OCI-LY1 (cell line): ENCODE results near the gene SYK.

Experiments used
- H2AFZ ChIP-seq: fragments of 200-600 bp; sonication (generic), shearing (Covaris generic); 2 replicates; pipeline ENCODE4 v1.6.0; 2014; ENCODE audit warnings: antibody characterized with exemption, mild to moderate bottlenecking, low read length
- H3F3A ChIP-seq: fragments of 200-600 bp; sonication (generic), shearing (Covaris generic); 2 replicates; pipeline ENCODE4 v1.6.0; 2014; ENCODE audit warnings: mild to moderate bottlenecking, antibody characterized with exemption, low read length, moderate library complexity; ENCODE audit not compliant: insufficient read depth
- H3K27ac ChIP-seq: fragments of 200-600 bp; sonication (generic); 2 replicates; pipeline ENCODE4 v1.5.1; 2014; ENCODE audit warnings: low read length, mixed run types, mild to moderate bottlenecking, low read depth; ENCODE audit not compliant: poor library complexity, severe bottlenecking
- H3K27me3 ChIP-seq: fragments of 200-600 bp; sonication (generic); 2 replicates; pipeline ENCODE4 v1.6.0; 2014; ENCODE audit warnings: antibody characterized with exemption, mild to moderate bottlenecking, low read length, moderate library complexity; ENCODE audit not compliant: insufficient read depth
- H3K36me3 ChIP-seq: fragments of 200-600 bp; sonication (generic); 2 replicates; pipeline ENCODE4 v1.6.1; 2014; ENCODE audit warnings: mild to moderate bottlenecking, antibody characterized with exemption, low read length, moderate library complexity, mixed read lengths; ENCODE audit not compliant: insufficient read depth
- H3K4me1 ChIP-seq: fragments of 200-600 bp; sonication (generic); 2 replicates; pipeline ENCODE4 v1.5.1; 2014; ENCODE audit warnings: mild to moderate bottlenecking, low read length, moderate library complexity; ENCODE audit not compliant: insufficient read depth, severe bottlenecking
- H3K4me2 ChIP-seq: fragments of 200-600 bp; sonication (generic), shearing (Covaris generic); 2 replicates; pipeline ENCODE4 v1.6.1; 2014; ENCODE audit warnings: low read length
- H3K4me3 ChIP-seq: fragments of 200-600 bp; sonication (generic); 2 replicates; pipeline ENCODE4 v1.5.1; 2014; ENCODE audit warnings: low read length, low read depth, mild to moderate bottlenecking, mixed read lengths; ENCODE audit not compliant: poor library complexity, severe bottlenecking
- H3K79me2 ChIP-seq: fragments of 200-600 bp; shearing (Covaris generic); 2 replicates; pipeline ENCODE4 v1.6.1; 2016; ENCODE audit warnings: mixed run types, low read length, mixed read lengths; ENCODE audit not compliant: insufficient read depth
- H3K9ac ChIP-seq: fragments of 200-600 bp; sonication (generic), shearing (Covaris generic); 2 replicates; pipeline ENCODE4 v1.6.1; 2014; ENCODE audit warnings: mild to moderate bottlenecking, low read length, mixed read lengths
- H3K9me2 ChIP-seq: fragments of 200-600 bp; sonication (generic), shearing (Covaris generic); 2 replicates; pipeline ENCODE4 v1.6.1; 2014; ENCODE audit warnings: low read depth, mild to moderate bottlenecking, low read length, mixed read lengths
- H3K9me3 ChIP-seq: fragments of 200-600 bp; shearing (Covaris generic); 2 replicates; pipeline ENCODE4 v1.6.1; 2014; ENCODE audit warnings: low read length, mixed read lengths
- H4K20me1 ChIP-seq: fragments of 200-600 bp; sonication (generic), shearing (Covaris generic); 2 replicates; pipeline ENCODE4 v1.6.0; 2016; ENCODE audit warnings: mild to moderate bottlenecking, low read length; ENCODE audit not compliant: insufficient read depth
- CTCF ChIP-seq: fragments of 200-600 bp; sonication (generic), shearing (Covaris generic); IDR thresholded peaks from 2 replicates; pipeline ENCODE4 v1.5.1; 2017; ENCODE audit warnings: mild to moderate bottlenecking, antibody characterized with exemption, low read length, moderate library complexity, mixed read lengths
- EZH2 ChIP-seq: fragments of 200-600 bp; sonication (generic), shearing (Covaris generic); IDR thresholded peaks from 2 replicates; pipeline ENCODE4 v1.8.0; 2017; ENCODE audit warnings: borderline replicate concordance, mixed run types, mild to moderate bottlenecking, antibody characterized with exemption, low read length, moderate library complexity, mixed read lengths

SYK gene

GRCh38 chr9:90766731-90767130 is 34.9 kb upstream of the SYK start:
- Histone ChIP-seq H3K4me3 (no peak overlapping the region), H3K9me3 (peaks cover 27% of the 10 kb centered on the region), H2AFZ (no peak overlapping the region), H4K20me1 (no peaks in the 10 kb centered on the region), H3K9ac (no peak overlapping the region), H3K4me2 (no peak overlapping the region), H3K9me2 (no peaks in the 10 kb centered on the region), H3F3A (no peaks in the 10 kb centered on the region), H3K27me3 (no peaks in the 10 kb centered on the region; the same call in 1 of the 2 replicates), H3K36me3 (no peaks in the 10 kb centered on the region), H3K27ac (no peak overlapping the region), H3K79me2 (no peaks in the 10 kb centered on the region), H3K4me1 (peaks cover 24% of the 10 kb centered on the region)
- no peak for TF ChIP-seq CTCF
- TF ChIP-seq EZH2: no peak

- peaks cover 32% of the 10 kb centered on the region for H3K4me1 ChIP-seq
- no peak overlapping the region for H3K4me2 ChIP-seq
- no peak overlapping the region for H3K27ac ChIP-seq
- H3K9ac ChIP-seq: no peak overlapping the region
- no peaks in the 10 kb centered on the region for H4K20me1 ChIP-seq
- no peaks in the 10 kb centered on the region; the same call in 1 of the 2 replicates for H3F3A ChIP-seq
- no peak overlapping the region for H2AFZ ChIP-seq
- H3K4me3 ChIP-seq: no peak overlapping the region
- no peaks in the 10 kb centered on the region; the same call in 1 of the 2 replicates for H3K27me3 ChIP-seq
- TF ChIP-seq CTCF (no peak), EZH2 (no peak)
- H3K79me2 ChIP-seq: no peaks in the 10 kb centered on the region
- H3K9me2 ChIP-seq: no peaks in the 10 kb centered on the region
- H3K9me3 ChIP-seq: peaks cover 27% of the 10 kb centered on the region
- H3K36me3 ChIP-seq: no peaks in the 10 kb centered on the region
Measured at GRCh38 chr9:90767523-90768100, 34.0 kb upstream of the SYK start.

GRCh38 chr9:90770182-90770738 is 31.4 kb upstream of the SYK start:
- no peaks in the 10 kb centered on the region for H3K9me2 ChIP-seq
- no peak overlapping the region for H3K4me3 ChIP-seq
- peaks cover 27% of the 10 kb centered on the region for H3K9me3 ChIP-seq
- peak overlapping the region; percentile 14; the same call in 1 of the 2 replicates for H3K4me2 ChIP-seq
- H3K27ac ChIP-seq: peak overlapping the region; percentile 89
- H3K9ac ChIP-seq: no peak overlapping the region; the same call in 1 of the 2 replicates
- H3K27me3 ChIP-seq: no peaks in the 10 kb centered on the region; the same call in 1 of the 2 replicates
- no peaks in the 10 kb centered on the region for H4K20me1 ChIP-seq
- H3F3A ChIP-seq: peaks cover 2% of the 10 kb centered on the region; the same call in 1 of the 2 replicates
- H2AFZ ChIP-seq: no peak overlapping the region
- no peak for TF ChIP-seq EZH2
- TF ChIP-seq CTCF: no peak
- no peaks in the 10 kb centered on the region for H3K36me3 ChIP-seq
- peaks cover 58% of the 10 kb centered on the region for H3K4me1 ChIP-seq
- H3K79me2 ChIP-seq: no peaks in the 10 kb centered on the region
